GM12872 (cell line): ENCODE data around the gene ZEB2.

ENCODE experiments used
- TF ChIP-seq, protein P1 (sequence below): IDR thresholded peaks from 3 replicates; pipeline ENCODE4 v1.5.1; 2011; ENCODE audit warnings: low read depth, mild to moderate bottlenecking, low read length, moderate library complexity; ENCODE audit not compliant: insufficient read depth

The ZEB2 gene

DNA sequence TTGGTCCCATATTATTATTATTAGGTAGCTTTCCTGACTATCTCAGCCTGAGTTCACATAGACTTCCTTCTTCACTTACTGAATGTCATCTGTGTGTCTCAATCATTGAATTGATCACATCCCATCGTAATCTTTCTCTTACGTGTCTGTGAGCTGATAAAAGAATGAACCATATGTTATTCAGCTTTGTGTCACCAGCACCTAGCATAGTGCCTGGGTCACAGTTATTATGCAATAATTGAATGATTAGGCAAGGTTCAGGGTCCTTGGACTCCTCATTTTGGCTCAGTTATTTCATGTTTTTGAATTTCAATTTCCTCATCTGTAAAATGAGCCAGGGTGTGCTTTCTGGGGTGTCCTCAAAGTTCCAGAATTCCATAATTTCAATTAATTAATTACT is 107.2 kb downstream of the ZEB2 start:
- TF ChIP-seq, protein P1, sequence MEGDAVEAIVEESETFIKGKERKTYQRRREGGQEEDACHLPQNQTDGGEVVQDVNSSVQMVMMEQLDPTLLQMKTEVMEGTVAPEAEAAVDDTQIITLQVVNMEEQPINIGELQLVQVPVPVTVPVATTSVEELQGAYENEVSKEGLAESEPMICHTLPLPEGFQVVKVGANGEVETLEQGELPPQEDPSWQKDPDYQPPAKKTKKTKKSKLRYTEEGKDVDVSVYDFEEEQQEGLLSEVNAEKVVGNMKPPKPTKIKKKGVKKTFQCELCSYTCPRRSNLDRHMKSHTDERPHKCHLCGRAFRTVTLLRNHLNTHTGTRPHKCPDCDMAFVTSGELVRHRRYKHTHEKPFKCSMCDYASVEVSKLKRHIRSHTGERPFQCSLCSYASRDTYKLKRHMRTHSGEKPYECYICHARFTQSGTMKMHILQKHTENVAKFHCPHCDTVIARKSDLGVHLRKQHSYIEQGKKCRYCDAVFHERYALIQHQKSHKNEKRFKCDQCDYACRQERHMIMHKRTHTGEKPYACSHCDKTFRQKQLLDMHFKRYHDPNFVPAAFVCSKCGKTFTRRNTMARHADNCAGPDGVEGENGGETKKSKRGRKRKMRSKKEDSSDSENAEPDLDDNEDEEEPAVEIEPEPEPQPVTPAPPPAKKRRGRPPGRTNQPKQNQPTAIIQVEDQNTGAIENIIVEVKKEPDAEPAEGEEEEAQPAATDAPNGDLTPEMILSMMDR, result no peak

- TF ChIP-seq, protein P1, result no peak
Observed at GRCh38 chr2:144411473-144411872, 108.4 kb downstream of the ZEB2 start.

- TF ChIP-seq, protein P1, result no peak
Observed at GRCh38 chr2:144409241-144409640, 110.7 kb downstream of the ZEB2 start.

DNA sequence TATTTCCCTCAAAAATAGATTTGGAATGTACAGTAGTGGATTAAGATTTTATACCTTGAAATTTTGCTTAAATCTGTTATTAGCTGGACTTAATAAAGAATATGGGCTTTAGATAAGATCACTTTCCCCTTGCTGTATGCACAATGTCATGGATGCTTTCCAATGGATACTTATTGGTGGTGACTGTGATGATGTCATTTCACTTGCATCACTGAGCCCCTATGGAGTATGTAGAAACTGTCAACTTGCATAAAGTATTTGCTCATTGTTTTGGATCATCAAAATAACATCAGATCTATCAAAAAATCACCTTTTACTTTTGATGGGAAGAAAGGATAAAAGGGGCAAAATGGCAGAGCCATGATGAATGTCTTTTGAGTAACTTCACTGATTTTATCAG is 112.7 kb downstream of the ZEB2 start:
- TF ChIP-seq, protein P1, result no peak

- TF ChIP-seq, protein P1, result no peak
Observed at GRCh38 chr2:144405982-144406788, 113.7 kb downstream of the ZEB2 start.

DNA sequence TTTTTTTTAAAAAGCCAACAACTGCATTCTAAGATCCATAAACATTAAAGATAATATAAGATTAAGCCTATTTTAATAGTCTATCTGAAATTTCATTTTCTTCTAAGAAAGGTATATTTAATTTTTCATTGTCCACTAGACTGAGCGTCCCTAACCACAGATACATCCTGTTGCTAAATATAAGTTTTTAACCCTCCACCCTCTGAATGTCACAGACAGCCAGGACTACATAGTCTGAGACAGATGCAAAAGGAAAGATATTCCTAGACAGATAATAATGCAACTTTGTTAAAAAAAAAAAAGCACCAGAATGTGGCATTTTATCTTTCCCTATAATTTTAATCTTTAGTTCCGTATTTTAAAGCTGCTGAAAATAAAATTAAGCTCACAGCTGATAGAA is 114.6 kb downstream of the ZEB2 start:
- TF ChIP-seq, protein P1, result no peak

GRCh38 chr2:144404586-144405314 is 115.2 kb downstream of the ZEB2 start:
- TF ChIP-seq, protein P1, result no peak
